Measurements from ENCODE around the gene CSMD2.

The CSMD2 gene

DNA sequence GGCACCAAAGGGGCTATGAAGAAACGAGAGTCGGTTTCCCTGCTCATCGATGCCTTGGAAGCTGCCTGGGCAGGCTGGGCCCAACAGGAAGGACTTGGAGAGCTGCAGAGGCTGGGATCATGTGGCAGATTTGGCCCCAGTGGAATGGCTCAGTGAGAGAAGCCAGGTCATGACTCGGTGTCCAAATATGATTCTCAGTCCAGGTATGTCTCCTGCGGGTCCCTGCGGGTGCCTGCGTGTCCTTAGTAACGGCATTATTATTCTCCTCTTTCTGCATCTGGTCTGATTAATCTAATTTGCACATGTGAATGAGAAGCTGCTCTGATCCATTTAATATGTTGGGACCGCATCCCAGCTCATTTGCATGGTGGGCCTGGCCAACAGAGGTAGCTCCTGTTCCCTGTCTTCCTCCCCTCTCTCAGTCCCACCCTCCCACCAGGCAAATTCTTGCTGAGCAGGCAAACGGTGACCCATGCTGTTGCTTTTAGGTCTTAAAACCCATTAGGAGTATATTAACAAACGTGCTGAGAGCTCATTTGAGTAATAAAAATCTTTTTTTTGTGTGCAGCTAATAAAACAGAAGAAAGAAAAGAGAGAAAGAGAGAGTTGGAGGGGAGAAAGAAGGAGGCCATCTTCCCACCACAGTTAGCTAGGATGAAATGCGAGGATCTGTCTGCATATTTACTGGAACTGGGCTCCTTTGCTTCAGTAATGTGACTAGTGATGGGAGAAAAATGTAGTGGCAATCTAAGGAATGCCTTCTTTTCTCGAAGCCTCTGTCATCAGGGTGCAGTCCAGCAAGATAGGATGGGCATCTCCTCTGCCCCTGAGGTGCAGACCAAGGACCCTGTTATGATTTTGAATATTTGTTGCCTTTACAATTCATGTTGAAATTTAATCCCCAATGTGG is 167.6 kb downstream of the CSMD2 start:
- DNase-seq (ENCODE audit: low read depth): no peak

DNA sequence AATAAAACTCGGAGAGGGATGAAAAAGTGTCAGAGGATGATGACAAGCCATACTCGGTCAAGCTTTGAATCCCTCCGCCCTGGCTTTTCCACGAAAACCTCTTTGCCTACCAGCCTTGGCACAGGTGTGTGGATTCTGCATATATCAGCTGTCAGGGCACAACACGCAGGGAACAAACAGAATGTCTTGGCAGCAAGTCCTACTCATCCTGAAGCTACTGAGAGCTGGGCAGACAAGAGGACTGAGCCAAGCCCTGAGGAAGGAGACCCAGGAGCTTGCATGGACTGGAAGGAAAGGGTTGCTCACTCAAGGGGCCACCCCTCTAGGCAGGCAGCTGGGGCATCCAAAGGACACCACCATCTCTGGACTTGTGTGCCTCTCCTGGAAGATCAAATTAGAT is 168.7 kb downstream of the CSMD2 start:
- no peak for DNase-seq (ENCODE audit: low read depth)

DNA sequence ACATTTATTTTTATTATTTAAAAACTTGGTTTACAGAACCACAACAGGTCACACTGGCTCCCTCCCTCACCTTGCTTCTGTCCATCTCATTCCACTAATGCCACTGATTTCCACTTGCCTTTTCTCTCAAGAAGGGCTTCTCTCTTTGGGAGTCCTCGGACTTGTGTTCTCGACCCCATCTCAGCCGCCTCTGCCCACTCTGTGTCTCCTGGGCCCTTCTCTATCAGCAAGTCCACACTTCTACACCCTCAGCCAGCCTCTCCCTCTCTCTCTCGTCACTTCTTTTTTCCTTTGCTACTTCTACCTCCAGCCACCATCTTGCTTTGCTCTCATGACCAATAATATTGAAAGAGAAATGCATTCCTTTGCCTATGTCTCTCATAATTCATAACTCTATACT is 171.7 kb downstream of the CSMD2 start:
- no peak for DNase-seq (ENCODE audit: low read depth)

DNA sequence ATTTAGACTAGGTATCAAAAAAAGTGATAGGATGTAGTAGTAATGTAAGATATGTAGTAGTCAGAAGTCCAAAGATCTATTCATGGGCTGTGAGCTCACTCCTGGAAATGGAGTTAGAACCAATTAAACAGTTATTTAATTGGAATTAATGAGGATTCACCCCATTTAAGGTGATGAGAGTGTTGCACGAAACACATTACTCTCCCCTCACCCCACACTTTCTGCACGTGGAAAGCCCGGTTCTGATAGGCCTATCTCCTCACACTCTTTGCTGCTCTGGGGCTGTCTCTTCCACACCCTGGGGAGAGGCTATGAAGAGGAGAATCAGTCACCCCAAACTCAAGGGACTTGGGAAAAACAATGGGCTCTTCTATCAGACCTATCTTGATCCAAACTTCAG is 174.7 kb downstream of the CSMD2 start:
- no peak for DNase-seq (ENCODE audit: low read depth)

DNA sequence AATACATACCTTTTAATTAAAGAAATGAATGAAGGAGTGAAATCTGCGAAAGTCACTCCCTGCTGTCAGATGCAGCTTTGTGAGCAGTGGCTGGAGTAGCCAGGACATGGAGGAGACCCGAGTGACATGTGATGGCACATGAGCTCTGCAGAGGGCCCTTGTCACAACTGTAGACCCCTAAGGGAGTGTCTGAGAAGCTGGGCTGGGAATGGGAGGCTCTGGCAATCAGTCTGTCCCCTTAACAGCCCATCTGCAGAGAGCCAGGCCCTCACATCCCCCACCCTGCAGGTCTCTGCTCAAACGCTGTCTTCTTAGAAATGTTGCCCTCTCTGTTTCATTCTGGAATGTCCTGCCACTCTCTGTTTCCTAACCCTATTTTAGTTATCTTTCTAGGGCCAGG is 176.9 kb downstream of the CSMD2 start:
- DNase-seq (ENCODE audit: low read depth): no peak

DNA sequence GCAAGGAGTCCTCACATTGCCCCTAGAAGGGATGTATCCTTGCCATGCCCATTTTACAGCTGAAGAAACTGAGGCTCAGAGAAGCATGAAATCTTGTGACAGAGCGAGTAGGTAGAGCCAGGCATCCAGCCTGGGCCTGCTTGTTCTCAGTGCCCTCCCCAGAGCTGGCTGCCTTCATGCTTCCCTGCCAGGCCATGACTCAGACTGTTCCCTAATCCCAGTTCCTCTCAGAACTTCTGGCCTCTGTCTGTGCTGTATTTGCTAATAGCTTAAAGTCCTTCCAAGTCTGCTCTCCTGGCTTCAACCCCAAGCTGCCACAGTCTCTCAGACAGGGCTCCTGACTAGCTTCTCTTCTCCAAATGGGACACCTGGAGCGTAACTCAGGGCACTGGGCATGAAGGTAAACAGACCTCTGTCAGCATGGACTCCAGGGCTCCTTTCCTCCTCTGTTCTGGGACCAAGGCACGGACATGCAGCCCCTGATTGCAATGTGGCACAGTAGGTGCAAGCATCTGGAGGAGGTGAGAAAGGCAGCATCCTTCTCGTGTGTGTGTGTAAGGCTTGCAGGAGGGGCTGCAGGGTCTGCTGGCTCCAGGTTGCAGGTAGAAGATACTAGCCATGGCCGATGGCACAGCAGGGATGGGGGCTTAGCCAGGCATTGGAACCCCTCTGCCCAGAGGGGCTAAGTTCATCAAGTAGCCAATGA is 178.5 kb downstream of the CSMD2 start:
- DNase-seq (ENCODE audit: low read depth): peak; percentile 50

DNA sequence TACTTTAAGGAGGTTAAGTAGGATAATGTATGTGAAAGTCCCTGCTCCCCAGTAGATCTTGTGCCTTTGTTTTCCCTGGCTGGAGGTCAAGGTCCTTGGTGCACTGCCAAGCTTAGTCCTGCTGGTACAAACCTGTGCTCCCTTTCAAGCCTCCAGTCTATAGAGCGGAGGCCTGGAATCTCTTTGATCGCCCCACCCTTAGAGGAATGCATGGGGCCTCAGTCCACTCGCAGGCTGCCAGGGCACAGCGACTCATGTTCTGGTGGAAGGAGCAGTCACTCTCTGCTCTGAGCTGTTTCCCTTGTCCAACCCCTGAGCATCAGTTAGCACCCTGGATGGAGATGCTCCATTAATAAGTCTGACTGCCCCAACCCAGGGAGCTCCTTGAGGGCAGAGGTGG is 179.4 kb downstream of the CSMD2 start:
- DNase-seq (ENCODE audit: low read depth): peak; percentile 18

DNA sequence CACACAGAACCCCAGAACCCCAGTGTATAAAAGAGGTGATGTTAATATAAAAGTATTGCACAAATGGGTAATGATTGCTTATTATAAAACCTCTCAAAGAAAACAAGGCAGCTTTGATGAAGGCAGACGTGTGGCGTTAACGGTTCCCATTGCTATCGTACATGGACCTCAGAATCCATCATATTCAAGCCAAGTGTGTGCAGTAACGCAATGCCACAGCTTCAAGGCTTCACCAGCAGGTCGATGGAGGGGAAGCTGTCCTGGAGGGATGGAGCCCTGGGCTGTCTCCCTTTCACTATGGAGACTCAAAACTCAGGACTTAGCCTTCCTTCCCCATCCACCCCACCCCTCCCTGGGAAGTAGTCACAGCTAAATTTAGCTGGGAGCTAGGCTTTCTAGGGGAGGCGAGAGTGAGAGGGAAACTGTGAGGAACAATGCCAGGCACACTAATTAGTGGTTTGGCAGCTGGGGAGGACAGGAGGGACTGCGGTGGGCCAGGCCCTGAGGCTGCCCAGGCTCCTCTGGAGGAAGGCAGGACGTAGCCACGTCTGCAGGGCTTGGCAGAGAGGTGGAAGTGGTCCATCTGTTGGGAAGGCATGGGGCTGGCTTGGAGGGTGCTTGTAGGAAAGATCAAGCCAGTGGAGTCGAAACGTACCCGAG is 180.0 kb downstream of the CSMD2 start:
- peak; percentile 12 for DNase-seq (ENCODE audit: low read depth)

DNA sequence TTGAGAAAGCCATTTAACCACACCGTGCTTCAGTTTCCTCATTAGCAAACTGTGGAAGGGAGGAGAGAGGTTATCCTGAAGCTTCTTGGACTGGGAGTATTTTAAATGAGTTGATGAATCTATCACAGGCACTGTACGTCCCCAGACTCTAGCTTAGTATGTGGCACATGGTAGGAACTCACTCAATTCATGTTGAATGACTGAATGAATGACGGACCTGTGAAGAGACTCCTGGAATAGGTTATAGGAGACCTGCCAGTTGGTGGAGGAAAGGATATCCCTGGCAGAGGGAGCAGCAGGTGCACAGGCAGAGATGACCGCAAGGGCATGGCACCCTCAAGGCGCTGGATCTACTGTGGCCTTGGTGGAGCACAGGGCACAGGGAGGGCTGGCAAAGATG is 182.6 kb downstream of the CSMD2 start:
- DNase-seq (ENCODE audit: low read depth): no peak

DNA sequence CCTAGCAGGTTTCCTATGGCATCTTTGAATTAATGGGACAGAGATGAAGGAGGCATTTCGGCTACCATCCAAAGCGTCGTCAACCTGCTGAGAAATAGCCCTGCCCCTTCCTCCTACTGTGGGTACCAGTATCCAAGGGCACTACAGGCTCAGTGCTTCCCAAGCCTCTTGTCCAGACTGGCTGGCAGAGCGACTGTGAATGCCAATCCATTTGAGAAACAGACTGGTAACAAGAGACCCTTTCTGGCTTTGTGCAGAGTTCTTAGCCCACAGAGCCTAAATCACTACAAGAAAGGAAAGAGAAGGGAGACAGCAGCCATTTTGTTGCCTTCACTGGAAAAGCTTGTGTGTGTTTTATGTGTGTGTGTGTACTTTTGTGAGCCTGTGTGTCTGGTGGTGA is 185.7 kb downstream of the CSMD2 start:
- DNase-seq (ENCODE audit: low read depth): no peak

DNA sequence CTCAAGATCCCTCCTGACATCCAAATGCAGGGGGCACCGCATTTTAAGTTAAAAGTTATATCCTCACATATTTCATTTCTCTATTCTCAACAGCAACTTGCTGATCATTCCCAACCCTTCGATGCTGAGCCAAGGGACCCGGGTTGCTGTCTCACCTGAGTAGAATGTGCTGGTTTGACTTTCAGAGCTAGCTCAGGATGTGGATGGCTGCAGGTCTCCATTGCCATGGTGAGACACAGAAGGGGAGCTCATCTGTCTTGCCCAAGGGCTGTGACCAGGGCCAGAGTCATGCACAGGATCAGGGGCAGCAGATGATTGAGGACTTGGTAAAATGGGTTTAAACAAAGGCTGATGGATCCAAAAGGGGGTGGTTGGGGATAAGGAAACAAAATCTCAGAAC is 189.1 kb downstream of the CSMD2 start:
- DNase-seq (ENCODE audit: low read depth): no peak

DNA sequence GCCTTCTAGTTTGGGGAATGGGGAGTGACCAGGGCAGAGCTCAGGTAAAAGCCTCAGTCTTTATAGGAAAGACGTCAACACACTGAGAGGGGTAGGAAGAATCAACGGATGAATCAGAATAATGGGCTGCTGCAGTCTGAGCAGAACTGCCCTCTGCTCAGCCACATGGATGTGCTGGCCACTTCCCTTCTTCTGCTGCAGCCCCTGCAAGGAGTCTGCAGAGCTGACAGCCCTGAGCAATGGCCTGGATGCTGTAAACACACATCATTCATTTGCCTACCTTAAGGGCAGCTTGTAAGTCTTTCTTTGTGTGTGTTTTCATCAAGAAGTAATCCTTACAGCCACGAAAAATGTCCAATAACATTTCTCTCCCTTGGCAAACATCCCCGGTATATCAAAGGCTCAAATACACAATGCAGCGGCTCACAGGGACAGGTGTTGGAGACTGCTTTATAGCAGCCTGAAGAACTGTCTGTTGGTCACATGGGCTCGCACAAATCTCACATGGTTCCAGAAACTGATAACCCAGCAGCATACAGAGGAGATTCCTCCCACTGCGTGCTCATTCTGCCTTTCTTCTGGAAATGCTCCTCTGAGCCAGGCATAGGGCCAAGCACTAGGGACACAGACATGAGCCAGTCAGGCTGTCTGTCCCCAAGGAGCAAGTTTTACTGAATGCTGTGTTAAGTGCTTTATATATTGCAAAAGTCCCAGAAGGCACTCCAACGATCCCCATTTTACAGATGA is 191.1 kb downstream of the CSMD2 start:
- DNase-seq (ENCODE audit: low read depth): no peak

DNA sequence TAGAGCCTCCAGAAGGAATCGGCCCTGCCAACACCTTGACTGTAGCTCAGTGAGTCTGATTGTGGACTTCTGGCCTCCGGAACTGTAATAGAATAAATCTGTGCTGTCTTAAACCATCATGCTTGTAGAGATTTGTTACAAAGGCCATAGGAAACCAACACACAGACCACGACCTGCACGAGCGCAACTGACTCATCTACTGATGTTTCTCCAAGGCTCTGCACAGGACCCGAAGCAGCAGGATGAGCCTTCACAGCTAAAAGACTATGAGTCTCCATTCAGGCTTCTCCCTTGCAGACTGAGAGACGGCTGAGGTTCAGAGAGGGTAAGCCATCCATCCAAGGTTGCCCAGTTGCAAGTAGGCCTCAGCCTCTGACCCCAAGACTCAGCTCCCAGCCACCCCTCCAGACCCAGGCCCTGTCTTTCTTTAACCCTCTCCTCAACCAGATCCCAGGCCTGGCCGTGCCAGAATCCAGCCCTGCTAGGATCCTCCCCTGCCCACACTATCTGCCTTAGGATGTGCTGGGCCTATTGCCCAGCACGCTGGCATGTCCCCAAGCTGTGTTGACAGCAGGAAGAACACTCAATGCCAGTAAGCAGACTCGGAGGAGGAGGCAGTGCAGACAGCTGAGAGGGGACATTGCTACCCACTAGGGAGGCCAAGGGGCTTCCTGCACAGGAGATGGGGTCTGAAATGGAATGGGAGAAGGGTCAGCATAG is 192.2 kb downstream of the CSMD2 start:
- no peak for DNase-seq (ENCODE audit: low read depth)

DNA sequence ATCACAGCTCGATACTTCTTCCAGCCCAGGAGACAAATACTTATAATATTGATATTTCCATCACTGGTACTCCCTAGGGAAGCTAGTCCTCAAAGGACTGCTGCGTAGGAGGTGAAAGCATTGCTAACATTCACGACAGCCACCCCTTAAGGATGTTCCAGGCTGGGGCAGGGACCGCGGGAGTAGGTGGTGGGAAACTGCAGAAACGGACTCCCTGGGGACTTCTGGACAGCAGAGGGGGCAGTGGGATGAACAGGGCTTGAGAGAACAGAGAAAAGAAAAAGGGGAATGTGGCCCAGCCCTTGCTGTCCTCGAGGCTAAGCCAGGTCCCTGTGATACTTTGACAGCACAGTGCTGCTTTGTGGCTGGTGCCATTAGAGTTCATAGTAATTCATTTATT is 193.1 kb downstream of the CSMD2 start:
- DNase-seq (ENCODE audit: low read depth): no peak

DNA sequence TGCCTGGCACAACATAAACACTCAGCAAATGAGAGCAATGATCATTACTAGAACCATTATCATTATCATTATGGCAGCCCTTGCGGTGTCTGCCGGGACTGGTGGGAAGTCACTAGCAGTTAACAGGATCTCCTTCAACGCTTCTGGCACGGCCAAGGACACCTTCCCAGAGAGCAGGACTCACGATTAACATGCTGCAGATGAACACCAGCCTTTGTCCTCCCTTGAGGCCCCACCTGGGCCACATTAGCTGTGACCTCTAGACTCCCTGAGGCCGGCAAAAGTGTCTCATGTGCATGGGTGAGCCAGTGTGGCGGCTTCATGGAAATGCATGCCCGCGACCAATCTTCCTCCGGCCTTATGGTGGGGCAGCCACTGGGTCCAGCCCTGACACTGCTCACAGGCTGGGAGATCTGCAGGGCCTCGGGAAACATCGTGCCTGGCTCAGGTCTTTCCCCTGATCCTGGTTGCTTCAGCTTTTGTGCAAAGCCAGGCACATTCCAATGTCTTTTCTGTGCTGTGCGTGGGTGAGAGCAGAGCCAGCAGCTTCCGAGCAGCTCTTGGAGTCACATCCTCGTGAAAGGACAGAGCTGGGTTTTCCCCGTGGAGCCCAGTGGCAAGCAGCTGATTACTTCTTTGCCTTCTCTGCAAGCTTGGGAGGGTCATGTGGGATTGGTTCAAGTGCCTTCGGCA is 193.9 kb downstream of the CSMD2 start:
- no peak for DNase-seq (ENCODE audit: low read depth)

DNA sequence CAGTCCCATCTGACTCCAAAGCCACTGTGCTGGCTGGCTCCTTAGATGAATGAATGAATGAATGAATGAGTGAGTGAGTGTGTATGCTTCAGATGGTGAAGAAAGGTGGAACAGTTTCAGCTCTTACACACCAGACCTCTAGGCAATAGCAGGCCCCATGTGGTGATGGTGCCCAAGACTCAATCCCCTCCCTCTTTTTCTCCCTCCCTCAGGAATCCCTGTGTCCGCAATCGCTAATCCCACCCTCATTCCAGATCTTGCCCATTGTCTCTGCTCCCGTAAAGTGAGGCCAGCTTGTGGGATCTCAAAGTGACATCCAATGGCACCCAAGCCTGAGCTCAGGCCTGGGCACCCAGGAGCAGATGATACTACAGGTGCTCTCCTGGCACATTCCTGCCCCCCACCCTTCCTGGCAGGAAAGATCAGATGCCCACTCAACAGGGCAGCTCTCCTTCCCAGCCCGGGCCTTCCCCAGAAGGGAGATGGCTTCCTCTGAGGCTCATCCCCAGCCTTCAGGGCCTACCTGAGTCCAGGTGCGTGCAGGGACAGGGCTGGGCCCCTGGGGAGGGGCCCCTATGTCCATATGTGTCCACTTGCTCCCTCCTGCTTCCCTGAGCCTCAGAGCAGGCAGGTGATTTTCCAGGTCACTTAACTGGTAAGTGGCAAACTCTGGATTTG is 194.7 kb downstream of the CSMD2 start:
- DNase-seq (ENCODE audit: low read depth): no peak

DNA sequence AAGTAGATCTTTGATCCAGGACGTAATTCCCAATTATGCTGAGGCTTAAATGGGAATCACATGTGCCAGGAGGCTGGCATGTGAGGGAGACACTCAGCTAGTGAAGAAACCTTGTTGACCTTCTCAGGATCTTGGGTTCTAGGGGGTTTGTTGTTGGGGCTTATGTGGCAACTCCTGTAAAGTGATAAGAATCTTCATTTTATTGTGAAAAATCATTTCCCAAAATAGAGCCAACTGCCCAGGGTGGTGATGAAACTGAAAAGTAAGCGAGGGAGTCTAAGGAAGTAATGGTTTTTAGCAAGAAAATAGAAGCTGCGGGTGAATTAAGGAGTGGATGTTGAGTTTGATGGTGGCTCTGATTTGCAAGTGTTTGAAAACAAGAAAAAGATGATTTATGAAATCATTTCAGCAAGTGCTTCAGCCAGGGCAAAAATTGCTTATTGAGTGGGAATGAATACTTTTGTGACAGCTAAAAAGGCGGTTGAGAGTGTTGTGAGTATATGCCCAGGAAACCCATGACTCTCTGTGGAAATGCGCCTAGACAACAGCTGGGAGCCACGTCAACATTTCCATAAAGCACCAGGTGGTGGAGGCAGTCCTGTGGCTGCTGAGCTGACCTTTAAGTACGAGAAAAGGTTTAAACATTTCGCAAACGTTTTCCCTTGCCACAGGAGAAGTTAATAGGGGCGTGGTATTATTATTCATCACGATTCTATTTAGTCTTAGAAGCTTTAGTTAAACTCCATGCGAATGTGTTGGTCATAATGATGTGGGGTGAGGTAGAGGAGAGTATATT is 198.5 kb downstream of the CSMD2 start:
- DNase-seq (ENCODE audit: low read depth): no peak

DNA sequence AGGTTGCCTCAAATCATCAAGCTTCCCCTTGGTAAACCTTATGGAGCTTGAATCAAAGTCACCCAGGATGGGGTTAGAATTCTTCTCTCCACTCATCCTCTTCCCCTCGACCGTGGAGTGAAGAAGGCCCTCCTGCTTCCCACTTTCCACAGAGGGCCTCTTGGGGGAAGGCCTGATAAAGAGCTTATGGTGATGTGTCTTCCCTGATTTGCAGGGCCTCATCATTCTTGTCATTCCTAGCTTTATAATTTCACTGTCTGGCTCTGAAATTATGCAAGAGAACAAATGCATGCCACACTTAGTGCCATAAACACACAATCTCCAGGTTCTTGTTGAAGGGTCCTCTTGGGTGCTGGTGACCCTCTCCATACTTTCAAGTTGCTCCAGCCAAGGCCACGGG is 199.9 kb downstream of the CSMD2 start:
- no peak for DNase-seq (ENCODE audit: low read depth)

DNA sequence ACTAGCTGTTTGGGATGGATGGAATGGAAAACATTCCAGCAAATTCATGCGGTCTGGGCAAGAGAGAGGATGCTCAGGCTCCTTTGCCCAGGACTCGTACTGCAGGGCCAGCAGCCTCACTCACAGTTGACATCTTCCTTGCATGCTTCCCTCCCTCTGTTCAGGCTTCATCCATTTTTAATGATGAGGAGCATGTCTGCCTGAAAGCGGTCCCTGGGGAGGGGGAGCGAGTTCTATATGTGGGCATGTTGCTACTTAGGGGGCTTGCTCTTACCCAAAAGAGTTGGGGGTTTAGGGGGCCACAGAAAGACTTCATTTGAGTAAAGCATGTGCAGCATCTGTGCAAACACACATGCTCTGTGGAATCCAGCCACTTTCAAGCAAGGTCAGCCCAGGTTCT is 203.0 kb downstream of the CSMD2 start:
- no peak for DNase-seq (ENCODE audit: low read depth)
